ENCODE results near the gene ATG101. TPM values are rescaled to one million over a fixed set of nuclear protein-coding genes. Genes with fewer than 3 reads are reported as not detected.

Gene ATG101
- total RNA-seq, 1 experiment from 2014 or later: 44.6 TPM

GRCh38 chr12:52073531-52074381 is 4.0 kb downstream of the ATG101 start:
- peaks cover 14% of the 10 kb centered on the region; the same call in 1 of the 2 replicates for H3K36me3 ChIP-seq (ENCODE audit: low read depth)
- DNase-seq: no peak
- no peak overlapping the region for H3K4me2 ChIP-seq
- H3K4me3 ChIP-seq: no peak overlapping the region
- ChIA-PET CTCF (interaction anchor here (0.6 to 1.1 kb wide), 3 partner anchors 49 to 702 kb away, joined by 3 to 4 read pairs (median 4); no protein-coding TSS in a partner anchor), POLR2A (ENCODE audit: unreplicated experiment) (no interaction called here)
- intact Hi-C loops (cut with micrococcal nuclease; ENCODE audit: unreplicated experiment): no loop called here
- H3K9me2 ChIP-seq (ENCODE audit: insufficient read depth): no peaks in the 10 kb centered on the region
- H4K20me1 ChIP-seq (ENCODE audit: insufficient read depth): peaks cover 45% of the 10 kb centered on the region
- H3K27me3 ChIP-seq (ENCODE audit: insufficient read depth, low read depth): no peaks in the 10 kb centered on the region
- no TSS peak for BruUV-seq (replicated peaks)
- H3K9me3 ChIP-seq (ENCODE audit: insufficient read depth, low read depth): no peaks in the 10 kb centered on the region
- no peak overlapping the region for H3K27ac ChIP-seq
- no peak overlapping the region for H2AFZ ChIP-seq
- TF ChIP-seq EZH2 (IDR thresholded peaks at IDR 0.05; ENCODE audit: low read depth): no peak
- TF ChIP-seq CTCF (conservative IDR thresholded peaks at IDR 0.05): no peak
- H3F3A ChIP-seq (ENCODE audit: insufficient read depth, low read depth): peaks cover 6% of the 10 kb centered on the region
- H3K79me2 ChIP-seq (ENCODE audit: low read depth): peaks cover 56% of the 10 kb centered on the region
- peaks cover 20% of the 10 kb centered on the region for H3K4me1 ChIP-seq (replicated peaks; ENCODE audit: insufficient read depth)

GRCh38 chr12:52074971-52075724 is 5.4 kb downstream of the ATG101 start:
- CTCF ChIA-PET: no interaction called here

More at GRCh38 chr12:52074971-52075724, 5.4 kb downstream of the ATG101 start:
- DNase-seq: no peak
- no peak overlapping the region for H3K4me2 ChIP-seq
- H3K4me3 ChIP-seq: no peak overlapping the region
- peaks cover 53% of the 10 kb centered on the region for H3K79me2 ChIP-seq (ENCODE audit: low read depth)
- H2AFZ ChIP-seq: no peak overlapping the region
- intact Hi-C loops (cut with micrococcal nuclease; ENCODE audit: unreplicated experiment): no loop called here
- POLR2A ChIA-PET (ENCODE audit: unreplicated experiment): no interaction called here
- peaks cover 14% of the 10 kb centered on the region; the same call in 1 of the 2 replicates for H3K36me3 ChIP-seq (ENCODE audit: low read depth)
- H3K9me2 ChIP-seq (ENCODE audit: insufficient read depth): no peaks in the 10 kb centered on the region
- H3F3A ChIP-seq (ENCODE audit: insufficient read depth, low read depth): no peaks in the 10 kb centered on the region
- no peaks in the 10 kb centered on the region for H3K27me3 ChIP-seq (ENCODE audit: insufficient read depth, low read depth)
- no TSS peak for BruUV-seq (replicated peaks)
- no peak for TF ChIP-seq EZH2 (IDR thresholded peaks at IDR 0.05; ENCODE audit: low read depth)
- TF ChIP-seq CTCF (conservative IDR thresholded peaks at IDR 0.05): no peak
- no peaks in the 10 kb centered on the region for H3K9me3 ChIP-seq (ENCODE audit: insufficient read depth, low read depth)
- H3K4me1 ChIP-seq (replicated peaks; ENCODE audit: insufficient read depth): peaks cover 16% of the 10 kb centered on the region
- peaks cover 45% of the 10 kb centered on the region for H4K20me1 ChIP-seq (ENCODE audit: insufficient read depth)
- no peak overlapping the region for H3K27ac ChIP-seq

Data from PC-9 (cell line).